Fibroblast of lung (primary cell): ENCODE results near the gene GIT2. TPM values are rescaled to one million over a fixed set of nuclear protein-coding genes. Genes with fewer than 3 reads are reported as not detected.

Experiments used
- DNase-seq, 2 donors: peaks; one replicate each; pipeline versions ENCODE4 v3.0.0 to v3.0.0-alpha.2; 2010; ENCODE audit warnings: low read depth in 2 of 2
- H2AFZ ChIP-seq: 2 replicates; pipeline ENCODE4 v1.5.1; 2012; ENCODE audit warnings: low read length, control low read depth, inconsistent platforms
- H3K27ac ChIP-seq: 2 replicates; pipeline ENCODE4 v1.5.1; 2011; ENCODE audit warnings: low read length, control low read depth; ENCODE audit not compliant: insufficient read depth
- H3K27me3 ChIP-seq: 2 replicates; pipeline ENCODE4 v1.5.1; 2011; ENCODE audit warnings: mild to moderate bottlenecking, low read length; ENCODE audit not compliant: control insufficient read depth, insufficient read depth
- H3K36me3 ChIP-seq: 2 replicates; pipeline ENCODE4 v1.5.1; 2011; ENCODE audit warnings: low read length; ENCODE audit not compliant: control insufficient read depth, insufficient read depth
- H3K4me1 ChIP-seq: 2 replicates; pipeline ENCODE4 v1.5.1; 2011; ENCODE audit warnings: low read length; ENCODE audit not compliant: control insufficient read depth, insufficient read depth; ENCODE audit errors: extremely low read depth
- H3K4me2 ChIP-seq: 2 replicates; pipeline ENCODE4 v1.5.1; 2011; ENCODE audit warnings: low read length, control low read depth; ENCODE audit not compliant: insufficient read depth; ENCODE audit errors: extremely low read depth
- H3K4me3 ChIP-seq, 4 experiments: fragments of 200-600 bp in 1 of 4; sonication (generic) in 1 of 4; replicated peaks in 1 of 4; 2 replicates each; pipeline ENCODE4 v1.5.1; 2011 to 2016; ENCODE audit warnings: low read length in 4 of 4, low read depth in 3 of 4, mild to moderate bottlenecking in 3 of 4, control low read depth in 2 of 4, inconsistent platforms in 1 of 4, mixed read lengths in 1 of 4; ENCODE audit not compliant: insufficient read depth in 1 of 4; ENCODE audit errors: control extremely low read depth in 1 of 4
- H3K79me2 ChIP-seq: 2 replicates; pipeline ENCODE4 v1.5.1; 2012; ENCODE audit warnings: mild to moderate bottlenecking, low read length, inconsistent platforms; ENCODE audit not compliant: control insufficient read depth, insufficient read depth
- H3K9ac ChIP-seq: 2 replicates; pipeline ENCODE4 v1.5.1; 2011; ENCODE audit warnings: mild to moderate bottlenecking, low read length, control low read depth; ENCODE audit not compliant: insufficient read depth
- H3K9me3 ChIP-seq: 2 replicates; pipeline ENCODE4 v1.5.1; 2012; ENCODE audit warnings: low read depth, low read length; ENCODE audit not compliant: control insufficient read depth, insufficient read depth
- H4K20me1 ChIP-seq: 2 replicates; pipeline ENCODE4 v1.5.1; 2011; ENCODE audit warnings: low read length; ENCODE audit not compliant: control insufficient read depth, insufficient read depth; ENCODE audit errors: extremely low read depth
- EZH2 ChIP-seq: IDR thresholded peaks from 2 replicates; pipeline ENCODE4 v1.5.1; 2012; ENCODE audit warnings: low read length, control low read depth, mild to moderate bottlenecking; ENCODE audit errors: missing control alignments
- polyA plus RNA-seq, 2 donors: library from polyadenylated mRNA; depleted of rRNA in 1 of 2; stranded (reverse) in 1 of 2; unstranded in 1 of 2; fragments of >200 nt; gene quantifications; 2 replicates each; pipeline ENCODE4 v1.2.1, GENCODE V29; 2011 to 2012; ENCODE audit warnings: missing spikeins in 1 of 2
- total RNA-seq: library from RNA; depleted of rRNA; stranded (reverse); fragments of >200 nt; gene quantifications from 2 replicates; pipeline ENCODE4 v1.2.1, GENCODE V29; 2014
- TF ChIP-seq, protein P1 (sequence below), 2 donors: IDR thresholded peaks in 1 of 2; conservative IDR thresholded peaks in 1 of 2; 1 replicate in 1 of 2; 2 replicates in 1 of 2; pipeline ENCODE4 v1.5.1; 2011 to 2012; ENCODE audit warnings: low read length in 2 of 2, control low read depth in 1 of 2, inconsistent platforms in 1 of 2, low read depth in 1 of 2, mild to moderate bottlenecking in 1 of 2

The GIT2 gene
- total and polyA plus RNA-seq, 2 donors (not counting 1 experiment from before 2014, with no cell fraction given) = 47.9 to 53.5 TPM

DNA sequence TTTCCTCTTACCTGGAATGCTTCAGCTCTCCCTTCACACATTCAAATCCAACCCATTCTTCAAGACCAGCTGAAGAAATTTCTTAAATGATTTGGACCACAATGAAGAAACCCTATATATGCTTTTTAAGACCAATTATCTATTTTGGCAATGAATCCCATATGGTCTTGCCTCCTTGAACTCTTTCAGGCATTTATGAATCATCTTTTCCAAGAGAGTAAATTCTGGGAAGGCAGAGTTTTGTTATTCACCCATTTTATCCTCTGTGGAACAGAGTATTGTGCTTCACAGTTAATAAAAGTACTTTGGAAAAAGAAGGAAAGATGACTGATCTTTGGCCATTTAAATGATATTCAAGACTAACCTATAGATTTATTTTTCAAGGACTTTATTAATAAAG is 14.0 kb downstream of the GIT2 start:
- peak in 1 of 2 donors; percentile 71 for DNase-seq
- peaks cover 24% of the 10 kb centered on the region for H3K36me3 ChIP-seq

DNA sequence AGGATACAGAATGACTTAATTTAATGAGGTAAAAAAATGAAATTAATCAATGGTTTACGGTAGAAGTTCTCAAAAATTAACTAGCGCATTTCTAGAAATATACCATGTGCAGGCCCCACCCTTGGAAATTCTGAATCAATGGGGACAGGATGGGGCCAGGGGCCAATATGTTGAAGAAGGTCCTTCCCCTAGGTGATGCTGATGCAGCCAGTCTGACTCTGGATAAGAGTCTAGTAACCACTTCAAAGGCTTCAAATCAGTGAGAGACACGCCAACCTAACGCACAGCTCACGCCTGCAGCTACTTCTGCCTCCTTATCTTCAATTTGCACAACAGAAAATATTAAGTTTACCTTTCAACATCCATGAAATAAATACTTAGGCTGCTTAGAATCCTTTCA is 14.9 kb downstream of the GIT2 start:
- no peak overlapping the region for H2AFZ ChIP-seq
- H3K27ac ChIP-seq = no peak overlapping the region
- no peaks in the 10 kb centered on the region for H3K27me3 ChIP-seq
- DNase-seq = no peak
- H3K4me2 ChIP-seq = no peak overlapping the region
- no peaks in the 10 kb centered on the region for H3K9me3 ChIP-seq
- no peak overlapping the region for H3K9ac ChIP-seq
- no peak overlapping the region for H3K4me3 ChIP-seq
- no peaks in the 10 kb centered on the region for H4K20me1 ChIP-seq
- TF ChIP-seq, protein P1, sequence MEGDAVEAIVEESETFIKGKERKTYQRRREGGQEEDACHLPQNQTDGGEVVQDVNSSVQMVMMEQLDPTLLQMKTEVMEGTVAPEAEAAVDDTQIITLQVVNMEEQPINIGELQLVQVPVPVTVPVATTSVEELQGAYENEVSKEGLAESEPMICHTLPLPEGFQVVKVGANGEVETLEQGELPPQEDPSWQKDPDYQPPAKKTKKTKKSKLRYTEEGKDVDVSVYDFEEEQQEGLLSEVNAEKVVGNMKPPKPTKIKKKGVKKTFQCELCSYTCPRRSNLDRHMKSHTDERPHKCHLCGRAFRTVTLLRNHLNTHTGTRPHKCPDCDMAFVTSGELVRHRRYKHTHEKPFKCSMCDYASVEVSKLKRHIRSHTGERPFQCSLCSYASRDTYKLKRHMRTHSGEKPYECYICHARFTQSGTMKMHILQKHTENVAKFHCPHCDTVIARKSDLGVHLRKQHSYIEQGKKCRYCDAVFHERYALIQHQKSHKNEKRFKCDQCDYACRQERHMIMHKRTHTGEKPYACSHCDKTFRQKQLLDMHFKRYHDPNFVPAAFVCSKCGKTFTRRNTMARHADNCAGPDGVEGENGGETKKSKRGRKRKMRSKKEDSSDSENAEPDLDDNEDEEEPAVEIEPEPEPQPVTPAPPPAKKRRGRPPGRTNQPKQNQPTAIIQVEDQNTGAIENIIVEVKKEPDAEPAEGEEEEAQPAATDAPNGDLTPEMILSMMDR (conservative IDR thresholded peaks at IDR 0.05 in 1 of 2, IDR thresholded peaks at IDR 0.05 in 1 of 2; ENCODE audit: low read depth in 1 of 2, low read length in 2 of 2) = no peak
- TF ChIP-seq EZH2 = no peak
- H3K4me1 ChIP-seq = no peaks in the 10 kb centered on the region
- H3K79me2 ChIP-seq = peaks cover 2% of the 10 kb centered on the region
- H3K36me3 ChIP-seq = peaks cover 24% of the 10 kb centered on the region

More for the DNA sequence above, 14.0 kb downstream of the GIT2 start:
- Histone ChIP-seq H3K4me1 (no peaks in the 10 kb centered on the region), H3K27ac (peak overlapping the region; percentile 57), H2AFZ (no peak overlapping the region), H3K9me3 (no peaks in the 10 kb centered on the region), H3K4me3 (no peak overlapping the region), H3K27me3 (no peaks in the 10 kb centered on the region), H3K79me2 (peaks cover 2% of the 10 kb centered on the region), H3K4me2 (no peak overlapping the region), H3K9ac (no peak overlapping the region), H4K20me1 (no peaks in the 10 kb centered on the region)
- TF ChIP-seq, protein P1 (conservative IDR thresholded peaks at IDR 0.05 in 1 of 2, IDR thresholded peaks at IDR 0.05 in 1 of 2; ENCODE audit: low read depth in 1 of 2, low read length in 2 of 2) = no peak
- no peak for TF ChIP-seq EZH2

DNA sequence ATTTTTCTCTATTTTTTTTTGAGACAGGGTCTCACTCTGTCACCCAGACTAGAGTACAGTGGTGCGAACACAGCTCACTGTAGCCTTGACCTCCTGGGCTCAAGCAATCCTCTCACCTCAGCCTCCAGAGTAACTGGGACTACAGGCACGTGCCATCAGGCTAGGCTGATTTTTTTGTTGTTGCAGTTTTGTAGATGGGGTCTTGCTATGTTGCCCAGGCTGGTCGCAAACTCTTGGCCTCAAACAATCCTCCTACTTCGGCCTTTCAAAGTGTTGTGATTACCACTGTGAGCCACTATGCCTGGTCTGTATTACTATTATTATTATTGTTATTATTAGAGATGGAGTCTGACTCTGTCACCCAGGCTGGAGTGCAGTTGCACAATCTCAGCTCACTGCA is 23.3 kb downstream of the GIT2 start:
- no peak overlapping the region for H3K4me2 ChIP-seq
- peaks cover 3% of the 10 kb centered on the region for H3K36me3 ChIP-seq
- no peak overlapping the region for H3K4me3 ChIP-seq
- no peaks in the 10 kb centered on the region for H3K27me3 ChIP-seq
- no peaks in the 10 kb centered on the region for H3K4me1 ChIP-seq
- no peaks in the 10 kb centered on the region for H4K20me1 ChIP-seq
- no peaks in the 10 kb centered on the region for H3K79me2 ChIP-seq
- no peak for TF ChIP-seq EZH2
- TF ChIP-seq, protein P1 (conservative IDR thresholded peaks at IDR 0.05 in 1 of 2, IDR thresholded peaks at IDR 0.05 in 1 of 2; ENCODE audit: low read depth in 1 of 2, low read length in 2 of 2) = no peak
- H3K9me3 ChIP-seq = no peaks in the 10 kb centered on the region
- DNase-seq = no peak
- H2AFZ ChIP-seq = no peak overlapping the region
- H3K27ac ChIP-seq = no peak overlapping the region
- H3K9ac ChIP-seq = no peak overlapping the region
